ENCODE results near the gene NUP62CL. TPM values are rescaled to one million over a fixed set of nuclear protein-coding genes. Genes with fewer than 3 reads are reported as not detected.

The NUP62CL gene
- total and polyA plus RNA-seq, 3 donors from 2014 or later = 21.9 to 34.4 (median 31.0) TPM

GRCh38 chrX:107076158-107076557 is 130.1 kb downstream of the NUP62CL start:
- WGBS, 2 donors = 89 to 97% methylated on average over 3 to 6 of the region's 6 CpGs
- Histone ChIP-seq H3K4me3 (no peak overlapping the region), H3K4me1 (no peaks in the 10 kb centered on the region), H3K36me3 (ENCODE audit: low read depth, missing control alignments) (no peaks in the 10 kb centered on the region), H3K9me3 (no peaks in the 10 kb centered on the region), H3K27ac (no peak overlapping the region), H3K27me3 (no peaks in the 10 kb centered on the region)
- intact Hi-C loops (cut with DNase I; ENCODE audit: low total_unique reads) = no loop called here
- no peak for DNase-seq
- TF ChIP-seq POLR2A (IDR thresholded peaks at IDR 0.05) = no peak
- TF ChIP-seq CTCF (IDR thresholded peaks at IDR 0.05) = no peak

Small RNA genes lying within 50 kb of the gene (small RNA-seq; reads per million reads assigned to genes)
- gene RF00019 = 0 reads per million in 2 donors

Other genes starting within 250 kb of the NUP62CL start
- 10 to 100 TPM; 46.0 to 51.9 TPM for gene MORC4, start 206.2 kb downstream of the NUP62CL start, total RNA-seq
- gene MORC4, start 206.2 kb downstream of the NUP62CL start, polyA plus RNA-seq (ENCODE audit: insufficient read depth, low read depth, low replicate concordance) = 29.4 TPM
- 10 to 100 TPM; 24.7 to 41.2 TPM for gene RBM41, start 87.6 kb downstream of the NUP62CL start, total RNA-seq
- 7.0 TPM for gene RBM41, start 87.6 kb downstream of the NUP62CL start, polyA plus RNA-seq (ENCODE audit: insufficient read depth, low read depth, low replicate concordance)
- gene DNAAF6, start 178 bp upstream of the NUP62CL start, total RNA-seq = 1 to 10 TPM; 2.6 to 3.0 TPM
- gene DNAAF6, start 178 bp upstream of the NUP62CL start, polyA plus RNA-seq (ENCODE audit: insufficient read depth, low read depth, low replicate concordance) = 16.1 TPM
- gene FRMPD3, start 243.2 kb upstream of the NUP62CL start, total RNA-seq = 1 to 10 TPM; 1.5 to 2.0 TPM
- 0.74 TPM for gene FRMPD3, start 243.2 kb upstream of the NUP62CL start, polyA plus RNA-seq (ENCODE audit: insufficient read depth, low read depth, low replicate concordance)

Measured in testis (tissue), 3 donors.